HG03442 (cell line): ENCODE measurements around the gene PCDHA1.
"Not testable (repeated sequence)": the region's sequence is repeated elsewhere in the genome, so short reads cannot be mapped to it uniquely, and the experiment has no call there.

ENCODE experiments used
- ATAC-seq: cut with Tn5 transposase; IDR thresholded peaks from one replicate; pipeline ENCODE4 v1.9.1; 2021; ENCODE audit warnings: mild to moderate bottlenecking, moderate library complexity; ENCODE audit not compliant: unreplicated experiment

PCDHA1 gene

GRCh38 chr5:140808241-140808888, 22.4 kb downstream of the PCDHA1 start:
- ATAC-seq = not testable (repeated sequence)

- ATAC-seq = no peak
These were observed 22.9 kb downstream of the PCDHA1 start for GRCh38 chr5:140808889-140809291.

- no peak for ATAC-seq
These were observed 35.7 kb downstream of the PCDHA1 start, which contains the start of gene PCDHA5 for GRCh38 chr5:140821375-140822280. Gene PCDHA5 (plus strand): TSS chr5:140821613.

- no peak for ATAC-seq
These were observed 36.3 kb downstream of the PCDHA1 start for GRCh38 chr5:140822281-140822629.

- ATAC-seq = not testable (repeated sequence)
These were observed 37.0 kb downstream of the PCDHA1 start for GRCh38 chr5:140822969-140823368.

GRCh38 chr5:140823475-140823874, 37.5 kb downstream of the PCDHA1 start:
- ATAC-seq = no peak

- ATAC-seq = no peak
These were observed 41.9 kb downstream of the PCDHA1 start, which contains the start of gene PCDHA6 for GRCh38 chr5:140827704-140828361. Gene PCDHA6 (plus strand): TSS chr5:140827960. CDS start chr5:140828092, 132 bp downstream.

GRCh38 chr5:140828362-140828737, 42.4 kb downstream of the PCDHA1 start:
- no peak for ATAC-seq

GRCh38 chr5:140829511-140830501, 43.9 kb downstream of the PCDHA1 start:
- ATAC-seq = not testable (repeated sequence)

GRCh38 chr5:140833993-140834392, 48.1 kb downstream of the PCDHA1 start, which contains the start of gene PCDHA7:
Gene PCDHA7 (plus strand): TSS chr5:140834269. CDS start chr5:140834384, 115 bp downstream.
- ATAC-seq = no peak

GRCh38 chr5:140834439-140835008, 48.6 kb downstream of the PCDHA1 start:
- not testable (repeated sequence) for ATAC-seq

- ATAC-seq = no peak
These were observed 49.9 kb downstream of the PCDHA1 start for GRCh38 chr5:140835622-140836510.

GRCh38 chr5:140840978-140841962, 55.3 kb downstream of the PCDHA1 start, which contains the start of gene PCDHA8:
Gene PCDHA8 (plus strand): TSS chr5:140841187. CDS start chr5:140841322, 135 bp downstream.
- ATAC-seq = no peak

GRCh38 chr5:140842798-140843733, 57.1 kb downstream of the PCDHA1 start:
- no peak for ATAC-seq

GRCh38 chr5:140848139-140849102, 62.5 kb downstream of the PCDHA1 start, which contains the start of gene PCDHA9:
Gene PCDHA9 (plus strand): TSS chr5:140848382. CDS start chr5:140848496, 114 bp downstream.
- ATAC-seq = not testable (repeated sequence)
